Smooth muscle cell (in vitro differentiated cells): ENCODE measurements around the gene ERG. TPM values are rescaled to one million over a fixed set of nuclear protein-coding genes. Genes with fewer than 3 reads are reported as not detected.

Experiments used
- DNase-seq: peaks from one replicate; lab custom pipeline; 2025; ENCODE audit not compliant: unreplicated experiment; lab: John Stamatoyannopoulos, UW
- H2AFZ ChIP-seq: fragments of 200-600 bp; sonication (generic); 2 replicates; pipeline ENCODE4 v1.6.0; 2016; ENCODE audit warnings: antibody characterized with exemption, low read depth, mild to moderate bottlenecking
- H3F3A ChIP-seq: fragments of 200-600 bp; sonication (generic); 2 replicates; pipeline ENCODE4 v1.6.0; 2017; ENCODE audit warnings: antibody characterized with exemption, low read depth
- H3K27ac ChIP-seq: fragments of 200-600 bp; sonication (generic); 2 replicates; pipeline ENCODE4 v1.5.1; 2016; ENCODE audit warnings: low read depth, mild to moderate bottlenecking
- H3K27me3 ChIP-seq: fragments of 200-600 bp; sonication (generic); 2 replicates; pipeline ENCODE4 v1.6.1; 2016; ENCODE audit warnings: low read depth, mild to moderate bottlenecking
- H3K36me3 ChIP-seq: fragments of 200-600 bp; sonication (generic); 2 replicates; pipeline ENCODE4 v1.5.1; 2016; ENCODE audit warnings: low read depth
- H3K4me1 ChIP-seq: fragments of 200-600 bp; sonication (generic); 2 replicates; pipeline ENCODE4 v1.5.1; 2016; ENCODE audit warnings: low read depth
- H3K4me2 ChIP-seq: fragments of 200-600 bp; sonication (generic); 2 replicates; pipeline ENCODE4 v1.6.0; 2016; ENCODE audit warnings: mild to moderate bottlenecking
- H3K4me3 ChIP-seq: fragments of 200-600 bp; sonication (generic); 2 replicates; pipeline ENCODE4 v1.5.1; 2016; ENCODE audit warnings: mild to moderate bottlenecking
- H3K79me2 ChIP-seq: fragments of 200-600 bp; sonication (generic); 2 replicates; pipeline ENCODE4 v1.6.0; 2016; ENCODE audit warnings: low read depth, mild to moderate bottlenecking
- H3K9ac ChIP-seq: fragments of 200-600 bp; sonication (generic); 2 replicates; pipeline ENCODE4 v1.6.0; 2016; ENCODE audit warnings: low read depth
- H3K9me3 ChIP-seq: fragments of 200-600 bp; sonication (generic); replicated peaks from 2 replicates; pipeline ENCODE4 v1.5.1; 2016; ENCODE audit warnings: low read depth
- H4K20me1 ChIP-seq: fragments of 200-600 bp; sonication (generic); 2 replicates; pipeline ENCODE4 v1.6.0; 2016; ENCODE audit warnings: low read depth
- CTCF ChIP-seq: fragments of 200-600 bp; sonication (generic); IDR thresholded peaks from 2 replicates; pipeline ENCODE4 v1.5.1; 2017; ENCODE audit warnings: borderline replicate concordance, mild to moderate bottlenecking, antibody characterized with exemption; ENCODE audit not compliant: insufficient read depth, poor library complexity, severe bottlenecking
- WGBS: methylation state at CpG from one replicate; pipeline ENCODE4 v1.1.7; 2016; ENCODE audit warnings: low lambda C conversion rate; 5-methylcytosine and 5-hydroxymethylcytosine counted together
- polyA plus RNA-seq: library from polyadenylated mRNA; unstranded; fragments of >200 nt; fragmentation: Nextera tagmentation; extraction: Ambion mirVana; gene quantifications from 2 replicates; pipeline ENCODE4 v1.2.1, GENCODE V29; 2016
- small RNA-seq: library from RNA; depleted of rRNA; stranded (forward); fragments of <200 nt; gene quantifications from one replicate; pipeline ENCODE3, GENCODE V24; 2014
- total RNA-seq: library from RNA; depleted of rRNA; stranded (reverse); fragments of >200 nt; gene quantifications from 2 replicates; pipeline ENCODE4 v1.2.3, GENCODE V29; 2014

Gene ERG
- total and polyA plus RNA-seq, 2 experiments from 2014 or later = 11.0 to 14.4 TPM

- Histone ChIP-seq H3K9ac (no peak overlapping the region), H3K36me3 (no peaks in the 10 kb centered on the region), H3K9me3 (no peaks in the 10 kb centered on the region), H3K27me3 (no peaks in the 10 kb centered on the region), H2AFZ (no peak overlapping the region), H3K4me2 (no peak overlapping the region), H3K4me1 (no peaks in the 10 kb centered on the region), H4K20me1 (no peaks in the 10 kb centered on the region), H3F3A (no peaks in the 10 kb centered on the region), H3K79me2 (no peaks in the 10 kb centered on the region), H3K4me3 (no peak overlapping the region), H3K27ac (no peak overlapping the region)
- TF ChIP-seq CTCF = no peak
- DNase-seq = no peak
- 71% methylated on average over 2 of the region's 2 CpGs for WGBS
Measured at GRCh38 chr21:38330666-38331065, 167.6 kb downstream of the ERG start.

Small RNAs within 50 kb of the gene (small RNA-seq; reads per million reads assigned to genes)
- not detected for gene SNRPGP13

Other genes starting within 250 kb of the ERG start
- gene KCNJ15, start 241.5 kb downstream of the ERG start, total RNA-seq = 14.7 and 21.9 TPM in 2 replicates
- gene KCNJ15, start 241.5 kb downstream of the ERG start, polyA plus RNA-seq = 4.2 and 12.9 TPM in 2 replicates